ENCODE measurements around the gene ADGRG1. TPM values are rescaled to one million over a fixed set of nuclear protein-coding genes. Genes with fewer than 3 reads are reported as not detected.

The ADGRG1 gene
- total and polyA plus RNA-seq, 2 experiments from 2014 or later = 0.21 TPM; not detected in 1

GRCh38 chr16:57623251-57624043 is 5.0 kb upstream of the ADGRG1 start:
- Histone ChIP-seq H3K4me3 (no peak overlapping the region), H3K9me3 (ENCODE audit: low read depth) (no peaks in the 10 kb centered on the region), H3K36me3 (no peaks in the 10 kb centered on the region), H3K4me1 (ENCODE audit: low read depth) (peaks cover 5% of the 10 kb centered on the region), H3K27me3 (no peaks in the 10 kb centered on the region), H3K27ac (no peak overlapping the region)
- TF ChIP-seq CTCF (IDR thresholded peaks at IDR 0.05; ENCODE audit: low read depth, low read length) = no peak
- peak in 1 of 2 donors; percentile 96 for DNase-seq (ENCODE audit: low read depth in 1 of 2, low spot score in 1 of 2)

- H3K36me3 ChIP-seq = no peaks in the 10 kb centered on the region
- no peaks in the 10 kb centered on the region for H3K27me3 ChIP-seq
- no peak for TF ChIP-seq CTCF (IDR thresholded peaks at IDR 0.05; ENCODE audit: low read depth, low read length)
- H3K4me1 ChIP-seq (ENCODE audit: low read depth) = peaks cover 5% of the 10 kb centered on the region
- peak in 1 of 2 donors; percentile 90 for DNase-seq (ENCODE audit: low read depth in 1 of 2, low spot score in 1 of 2)
- H3K4me3 ChIP-seq = no peak overlapping the region
- H3K27ac ChIP-seq = no peak overlapping the region
- H3K9me3 ChIP-seq (ENCODE audit: low read depth) = no peaks in the 10 kb centered on the region
These were observed 4.3 kb upstream of the ADGRG1 start for GRCh38 chr16:57624044-57624688.

- peak in 1 of 2 donors; percentile 32 for DNase-seq (ENCODE audit: low read depth in 1 of 2, low spot score in 1 of 2)
- no peak overlapping the region for H3K27ac ChIP-seq
- H3K4me3 ChIP-seq = no peak overlapping the region
- H3K36me3 ChIP-seq = no peaks in the 10 kb centered on the region
- H3K4me1 ChIP-seq (ENCODE audit: low read depth) = peaks cover 5% of the 10 kb centered on the region
- TF ChIP-seq CTCF (IDR thresholded peaks at IDR 0.05; ENCODE audit: low read depth, low read length) = no peak
- H3K27me3 ChIP-seq = no peaks in the 10 kb centered on the region
- no peaks in the 10 kb centered on the region for H3K9me3 ChIP-seq (ENCODE audit: low read depth)
These were observed 3.5 kb upstream of the ADGRG1 start for GRCh38 chr16:57624806-57625500.

- no peak overlapping the region for H3K4me3 ChIP-seq
- TF ChIP-seq CTCF (IDR thresholded peaks at IDR 0.05; ENCODE audit: low read depth, low read length) = no peak
- H3K27me3 ChIP-seq = no peaks in the 10 kb centered on the region
- H3K27ac ChIP-seq = no peak overlapping the region
- no peak for DNase-seq (ENCODE audit: low read depth in 1 of 2, low spot score in 1 of 2)
- no peaks in the 10 kb centered on the region for H3K9me3 ChIP-seq (ENCODE audit: low read depth)
- H3K4me1 ChIP-seq (ENCODE audit: low read depth) = peaks cover 5% of the 10 kb centered on the region
- no peaks in the 10 kb centered on the region for H3K36me3 ChIP-seq
These were observed 1.8 kb upstream of the ADGRG1 start for GRCh38 chr16:57626420-57627170.

- Histone ChIP-seq H3K4me3 (no peak overlapping the region), H3K36me3 (no peaks in the 10 kb centered on the region), H3K4me1 (ENCODE audit: low read depth) (peaks cover 5% of the 10 kb centered on the region), H3K9me3 (ENCODE audit: low read depth) (no peaks in the 10 kb centered on the region), H3K27ac (no peak overlapping the region), H3K27me3 (no peaks in the 10 kb centered on the region)
- TF ChIP-seq CTCF (IDR thresholded peaks at IDR 0.05; ENCODE audit: low read depth, low read length) = peak; percentile 46
- peak; percentile 52 to 77 for DNase-seq (ENCODE audit: low read depth in 1 of 2, low spot score in 1 of 2)
These were observed 1.1 kb upstream of the ADGRG1 start for GRCh38 chr16:57627184-57627871.
